DOHH2 (cell line): ENCODE measurements around the gene PBX4.

Source experiments
- CTCF ChIP-seq: fragments of 200-600 bp; sonication (generic); IDR thresholded peaks from one replicate; pipeline ENCODE4 v1.5.1; 2014; ENCODE audit warnings: antibody characterized with exemption, mild to moderate bottlenecking, low read depth, low read length; ENCODE audit not compliant: poor library complexity, severe bottlenecking
- EZH2phosphoT487 ChIP-seq: fragments of 200-600 bp; sonication (generic); IDR thresholded peaks from 2 replicates; pipeline ENCODE4 v1.6.1; 2017; ENCODE audit warnings: borderline replicate concordance, mild to moderate bottlenecking, antibody characterized with exemption, low read length, moderate library complexity, mixed read lengths

- TF ChIP-seq CTCF (no peak), EZH2phosphoT487 (no peak)
These were observed 11.6 kb upstream of the PBX4 start for GRCh38 chr19:19630062-19630414.
